Fibroblast of lung (primary cell): ENCODE data around the gene SLC6A11. TPM values are rescaled to one million over a fixed set of nuclear protein-coding genes. Genes with fewer than 3 reads are reported as not detected.

Source experiments
- DNase-seq, 2 donors: peaks; one replicate each; pipeline versions ENCODE4 v3.0.0 to v3.0.0-alpha.2; 2010; ENCODE audit warnings: low read depth in 2 of 2
- H2AFZ ChIP-seq: 2 replicates; pipeline ENCODE4 v1.5.1; 2012; ENCODE audit warnings: low read length, control low read depth, inconsistent platforms
- H3K27ac ChIP-seq: 2 replicates; pipeline ENCODE4 v1.5.1; 2011; ENCODE audit warnings: low read length, control low read depth; ENCODE audit not compliant: insufficient read depth
- H3K27me3 ChIP-seq: 2 replicates; pipeline ENCODE4 v1.5.1; 2011; ENCODE audit warnings: mild to moderate bottlenecking, low read length; ENCODE audit not compliant: control insufficient read depth, insufficient read depth
- H3K36me3 ChIP-seq: 2 replicates; pipeline ENCODE4 v1.5.1; 2011; ENCODE audit warnings: low read length; ENCODE audit not compliant: control insufficient read depth, insufficient read depth
- H3K4me1 ChIP-seq: 2 replicates; pipeline ENCODE4 v1.5.1; 2011; ENCODE audit warnings: low read length; ENCODE audit not compliant: control insufficient read depth, insufficient read depth; ENCODE audit errors: extremely low read depth
- H3K4me2 ChIP-seq: 2 replicates; pipeline ENCODE4 v1.5.1; 2011; ENCODE audit warnings: low read length, control low read depth; ENCODE audit not compliant: insufficient read depth; ENCODE audit errors: extremely low read depth
- H3K4me3 ChIP-seq, 4 experiments: fragments of 200-600 bp in 1 of 4; sonication (generic) in 1 of 4; replicated peaks in 1 of 4; 2 replicates each; pipeline ENCODE4 v1.5.1; 2011 to 2016; ENCODE audit warnings: low read length in 4 of 4, low read depth in 3 of 4, mild to moderate bottlenecking in 3 of 4, control low read depth in 2 of 4, inconsistent platforms in 1 of 4, mixed read lengths in 1 of 4; ENCODE audit not compliant: insufficient read depth in 1 of 4; ENCODE audit errors: control extremely low read depth in 1 of 4
- H3K79me2 ChIP-seq: 2 replicates; pipeline ENCODE4 v1.5.1; 2012; ENCODE audit warnings: mild to moderate bottlenecking, low read length, inconsistent platforms; ENCODE audit not compliant: control insufficient read depth, insufficient read depth
- H3K9ac ChIP-seq: 2 replicates; pipeline ENCODE4 v1.5.1; 2011; ENCODE audit warnings: mild to moderate bottlenecking, low read length, control low read depth; ENCODE audit not compliant: insufficient read depth
- H3K9me3 ChIP-seq: 2 replicates; pipeline ENCODE4 v1.5.1; 2012; ENCODE audit warnings: low read depth, low read length; ENCODE audit not compliant: control insufficient read depth, insufficient read depth
- H4K20me1 ChIP-seq: 2 replicates; pipeline ENCODE4 v1.5.1; 2011; ENCODE audit warnings: low read length; ENCODE audit not compliant: control insufficient read depth, insufficient read depth; ENCODE audit errors: extremely low read depth
- EZH2 ChIP-seq: IDR thresholded peaks from 2 replicates; pipeline ENCODE4 v1.5.1; 2012; ENCODE audit warnings: low read length, control low read depth, mild to moderate bottlenecking; ENCODE audit errors: missing control alignments
- polyA plus RNA-seq, 2 donors: library from polyadenylated mRNA; depleted of rRNA in 1 of 2; stranded (reverse) in 1 of 2; unstranded in 1 of 2; fragments of >200 nt; gene quantifications; 2 replicates each; pipeline ENCODE4 v1.2.1, GENCODE V29; 2011 to 2012; ENCODE audit warnings: missing spikeins in 1 of 2
- total RNA-seq: library from RNA; depleted of rRNA; stranded (reverse); fragments of >200 nt; gene quantifications from 2 replicates; pipeline ENCODE4 v1.2.1, GENCODE V29; 2014
- TF ChIP-seq, protein P1 (sequence below), 2 donors: IDR thresholded peaks in 1 of 2; conservative IDR thresholded peaks in 1 of 2; 1 replicate in 1 of 2; 2 replicates in 1 of 2; pipeline ENCODE4 v1.5.1; 2011 to 2012; ENCODE audit warnings: low read length in 2 of 2, control low read depth in 1 of 2, inconsistent platforms in 1 of 2, low read depth in 1 of 2, mild to moderate bottlenecking in 1 of 2

The SLC6A11 gene
- total and polyA plus RNA-seq, 2 donors (not counting 1 experiment from before 2014, with no cell fraction given), result 0.05 TPM; not detected in 1

DNA sequence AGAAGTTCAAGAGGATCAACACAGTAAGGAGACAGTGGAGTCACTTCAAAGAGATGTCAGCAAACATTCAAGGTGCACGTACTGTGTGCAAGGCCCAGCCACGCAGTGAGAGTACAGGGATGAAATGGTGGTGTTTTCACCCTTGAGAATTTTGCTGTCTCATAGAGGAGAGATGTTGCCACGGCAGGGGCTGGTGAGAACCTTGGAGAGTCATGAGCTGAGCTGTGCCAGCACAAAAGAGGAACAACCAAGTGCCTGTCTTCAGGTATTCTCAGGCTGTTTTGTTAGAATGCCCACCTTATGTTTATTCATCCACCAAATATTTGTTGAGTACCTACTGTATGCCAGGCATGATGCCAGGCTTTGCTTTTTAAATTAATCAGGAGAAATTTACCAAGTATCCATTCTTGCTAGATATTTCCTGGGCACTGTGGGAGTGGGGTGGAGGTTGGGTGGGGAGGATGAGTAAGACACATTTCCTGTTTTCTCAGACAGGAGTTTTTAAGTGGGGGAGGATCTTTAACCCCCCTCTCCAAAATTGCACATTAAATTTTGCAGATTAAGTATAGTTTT lies 72.6 kb downstream of the SLC6A11 start:
- no peak for TF ChIP-seq EZH2
- TF ChIP-seq, protein P1, sequence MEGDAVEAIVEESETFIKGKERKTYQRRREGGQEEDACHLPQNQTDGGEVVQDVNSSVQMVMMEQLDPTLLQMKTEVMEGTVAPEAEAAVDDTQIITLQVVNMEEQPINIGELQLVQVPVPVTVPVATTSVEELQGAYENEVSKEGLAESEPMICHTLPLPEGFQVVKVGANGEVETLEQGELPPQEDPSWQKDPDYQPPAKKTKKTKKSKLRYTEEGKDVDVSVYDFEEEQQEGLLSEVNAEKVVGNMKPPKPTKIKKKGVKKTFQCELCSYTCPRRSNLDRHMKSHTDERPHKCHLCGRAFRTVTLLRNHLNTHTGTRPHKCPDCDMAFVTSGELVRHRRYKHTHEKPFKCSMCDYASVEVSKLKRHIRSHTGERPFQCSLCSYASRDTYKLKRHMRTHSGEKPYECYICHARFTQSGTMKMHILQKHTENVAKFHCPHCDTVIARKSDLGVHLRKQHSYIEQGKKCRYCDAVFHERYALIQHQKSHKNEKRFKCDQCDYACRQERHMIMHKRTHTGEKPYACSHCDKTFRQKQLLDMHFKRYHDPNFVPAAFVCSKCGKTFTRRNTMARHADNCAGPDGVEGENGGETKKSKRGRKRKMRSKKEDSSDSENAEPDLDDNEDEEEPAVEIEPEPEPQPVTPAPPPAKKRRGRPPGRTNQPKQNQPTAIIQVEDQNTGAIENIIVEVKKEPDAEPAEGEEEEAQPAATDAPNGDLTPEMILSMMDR (conservative IDR thresholded peaks at IDR 0.05 in 1 of 2, IDR thresholded peaks at IDR 0.05 in 1 of 2; ENCODE audit: low read depth in 1 of 2, low read length in 2 of 2), result no peak
- H3K4me1 ChIP-seq, result no peaks in the 10 kb centered on the region
- no peaks in the 10 kb centered on the region for H3K27me3 ChIP-seq
- no peak overlapping the region for H3K4me2 ChIP-seq
- H3K79me2 ChIP-seq, result no peaks in the 10 kb centered on the region
- no peak overlapping the region for H3K9ac ChIP-seq
- H2AFZ ChIP-seq, result no peak overlapping the region
- no peaks in the 10 kb centered on the region for H3K9me3 ChIP-seq
- H3K36me3 ChIP-seq, result no peaks in the 10 kb centered on the region
- no peak overlapping the region for H3K27ac ChIP-seq
- DNase-seq, result no peak
- no peaks in the 10 kb centered on the region for H4K20me1 ChIP-seq
- no peak overlapping the region for H3K4me3 ChIP-seq

GRCh38 chr3:10889206-10889960 lies 73.4 kb downstream of the SLC6A11 start:
- TF ChIP-seq, protein P1 (conservative IDR thresholded peaks at IDR 0.05 in 1 of 2, IDR thresholded peaks at IDR 0.05 in 1 of 2; ENCODE audit: low read depth in 1 of 2, low read length in 2 of 2), result no peak
- no peak for TF ChIP-seq EZH2
- DNase-seq, result no peak
- no peaks in the 10 kb centered on the region for H3K79me2 ChIP-seq
- no peak overlapping the region for H2AFZ ChIP-seq
- H3K4me1 ChIP-seq, result no peaks in the 10 kb centered on the region
- no peaks in the 10 kb centered on the region for H4K20me1 ChIP-seq
- H3K36me3 ChIP-seq, result no peaks in the 10 kb centered on the region
- H3K9me3 ChIP-seq, result no peaks in the 10 kb centered on the region
- H3K4me3 ChIP-seq, result no peak overlapping the region
- H3K27me3 ChIP-seq, result no peaks in the 10 kb centered on the region
- H3K27ac ChIP-seq, result no peak overlapping the region
- H3K9ac ChIP-seq, result no peak overlapping the region
- H3K4me2 ChIP-seq, result no peak overlapping the region

DNA sequence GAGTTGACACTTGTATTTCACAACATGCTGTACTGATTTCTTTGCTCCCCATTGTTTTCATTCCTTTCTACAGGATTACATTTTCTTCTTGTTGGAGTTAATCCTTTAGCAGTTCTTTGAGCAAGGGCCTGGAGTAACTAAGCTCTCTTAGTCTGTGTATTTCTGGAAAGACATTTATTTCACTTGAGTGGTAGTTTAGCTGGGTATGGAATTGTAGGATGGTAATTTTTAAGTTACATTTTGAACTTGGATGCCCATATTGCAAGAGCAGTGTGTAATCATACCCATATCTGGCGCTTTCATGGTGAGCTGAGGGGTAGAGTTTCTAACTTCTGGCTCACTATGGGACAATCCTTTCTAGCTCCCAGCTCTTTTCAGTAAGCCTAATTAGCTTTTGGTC lies 74.6 kb downstream of the SLC6A11 start:
- H3K36me3 ChIP-seq, result no peaks in the 10 kb centered on the region
- H3K4me3 ChIP-seq, result no peak overlapping the region
- DNase-seq, result no peak
- H3K4me1 ChIP-seq, result no peaks in the 10 kb centered on the region
- H2AFZ ChIP-seq, result no peak overlapping the region
- H4K20me1 ChIP-seq, result no peaks in the 10 kb centered on the region
- H3K9me3 ChIP-seq, result no peaks in the 10 kb centered on the region
- H3K27ac ChIP-seq, result no peak overlapping the region
- no peaks in the 10 kb centered on the region for H3K79me2 ChIP-seq
- no peak overlapping the region for H3K9ac ChIP-seq
- TF ChIP-seq, protein P1 (conservative IDR thresholded peaks at IDR 0.05 in 1 of 2, IDR thresholded peaks at IDR 0.05 in 1 of 2; ENCODE audit: low read depth in 1 of 2, low read length in 2 of 2), result no peak
- no peak for TF ChIP-seq EZH2
- H3K4me2 ChIP-seq, result no peak overlapping the region
- H3K27me3 ChIP-seq, result no peaks in the 10 kb centered on the region
